Thyroid gland (tissue), 4 donors: ENCODE data around the gene ERLIN1.

Experiments used
- POLR2A ChIP-seq, 2 donors: fragments of 450-650 bp; IDR thresholded peaks; one replicate each; pipeline ENCODE4 v1.6.1; 2017; ENCODE audit warnings: antibody characterized with exemption in 2 of 2, mild to moderate bottlenecking in 2 of 2, moderate library complexity in 1 of 2
- TF ChIP-seq, protein P1 (sequence below), 6 experiments: fragments of 200-600 bp in 3 of 6; fragments of 450-650 bp in 3 of 6; sonication (generic) in 3 of 6; IDR thresholded peaks; one replicate each; pipeline ENCODE4 v1.5.1; 2016 to 2019; ENCODE audit warnings: antibody characterized with exemption in 6 of 6, mild to moderate bottlenecking in 2 of 6, inconsistent platforms in 1 of 6, moderate library complexity in 1 of 6

DNA sequence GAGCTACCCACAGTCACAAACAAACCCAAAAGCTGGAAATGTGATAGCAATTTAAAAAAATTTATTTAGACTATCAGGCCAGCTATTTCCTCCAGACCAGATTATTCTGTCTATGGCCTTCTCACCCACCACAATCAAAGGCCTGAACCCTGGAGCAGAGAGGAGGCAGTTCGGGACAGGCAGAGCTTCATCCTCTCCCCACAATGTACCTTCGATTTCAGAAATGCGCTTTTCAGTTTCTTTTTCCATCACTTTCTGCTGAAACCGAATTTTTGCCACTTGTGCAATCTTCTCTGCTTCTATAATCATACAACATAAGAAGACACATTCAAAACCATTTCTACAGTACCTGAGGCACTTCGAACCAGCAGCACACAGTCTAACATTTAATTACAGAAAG, 29.9 kb downstream of the ERLIN1 start:
- TF ChIP-seq, protein P1, sequence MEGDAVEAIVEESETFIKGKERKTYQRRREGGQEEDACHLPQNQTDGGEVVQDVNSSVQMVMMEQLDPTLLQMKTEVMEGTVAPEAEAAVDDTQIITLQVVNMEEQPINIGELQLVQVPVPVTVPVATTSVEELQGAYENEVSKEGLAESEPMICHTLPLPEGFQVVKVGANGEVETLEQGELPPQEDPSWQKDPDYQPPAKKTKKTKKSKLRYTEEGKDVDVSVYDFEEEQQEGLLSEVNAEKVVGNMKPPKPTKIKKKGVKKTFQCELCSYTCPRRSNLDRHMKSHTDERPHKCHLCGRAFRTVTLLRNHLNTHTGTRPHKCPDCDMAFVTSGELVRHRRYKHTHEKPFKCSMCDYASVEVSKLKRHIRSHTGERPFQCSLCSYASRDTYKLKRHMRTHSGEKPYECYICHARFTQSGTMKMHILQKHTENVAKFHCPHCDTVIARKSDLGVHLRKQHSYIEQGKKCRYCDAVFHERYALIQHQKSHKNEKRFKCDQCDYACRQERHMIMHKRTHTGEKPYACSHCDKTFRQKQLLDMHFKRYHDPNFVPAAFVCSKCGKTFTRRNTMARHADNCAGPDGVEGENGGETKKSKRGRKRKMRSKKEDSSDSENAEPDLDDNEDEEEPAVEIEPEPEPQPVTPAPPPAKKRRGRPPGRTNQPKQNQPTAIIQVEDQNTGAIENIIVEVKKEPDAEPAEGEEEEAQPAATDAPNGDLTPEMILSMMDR (IDR thresholded peaks at IDR 0.05): no peak
- TF ChIP-seq POLR2A (IDR thresholded peaks at IDR 0.05): no peak
